SH-SY5Y (cell line): ENCODE results near the gene FCN2.

Source experiments
- GATA2 ChIP-seq: IDR thresholded peaks from 2 replicates; pipeline ENCODE4 v1.6.1; 2011; ENCODE audit warnings: mild to moderate bottlenecking, low read depth, low read length
- GATA3 ChIP-seq: IDR thresholded peaks from 2 replicates; pipeline ENCODE4 v1.6.1; 2011; ENCODE audit warnings: low read depth, mild to moderate bottlenecking, low read length, moderate library complexity

DNA sequence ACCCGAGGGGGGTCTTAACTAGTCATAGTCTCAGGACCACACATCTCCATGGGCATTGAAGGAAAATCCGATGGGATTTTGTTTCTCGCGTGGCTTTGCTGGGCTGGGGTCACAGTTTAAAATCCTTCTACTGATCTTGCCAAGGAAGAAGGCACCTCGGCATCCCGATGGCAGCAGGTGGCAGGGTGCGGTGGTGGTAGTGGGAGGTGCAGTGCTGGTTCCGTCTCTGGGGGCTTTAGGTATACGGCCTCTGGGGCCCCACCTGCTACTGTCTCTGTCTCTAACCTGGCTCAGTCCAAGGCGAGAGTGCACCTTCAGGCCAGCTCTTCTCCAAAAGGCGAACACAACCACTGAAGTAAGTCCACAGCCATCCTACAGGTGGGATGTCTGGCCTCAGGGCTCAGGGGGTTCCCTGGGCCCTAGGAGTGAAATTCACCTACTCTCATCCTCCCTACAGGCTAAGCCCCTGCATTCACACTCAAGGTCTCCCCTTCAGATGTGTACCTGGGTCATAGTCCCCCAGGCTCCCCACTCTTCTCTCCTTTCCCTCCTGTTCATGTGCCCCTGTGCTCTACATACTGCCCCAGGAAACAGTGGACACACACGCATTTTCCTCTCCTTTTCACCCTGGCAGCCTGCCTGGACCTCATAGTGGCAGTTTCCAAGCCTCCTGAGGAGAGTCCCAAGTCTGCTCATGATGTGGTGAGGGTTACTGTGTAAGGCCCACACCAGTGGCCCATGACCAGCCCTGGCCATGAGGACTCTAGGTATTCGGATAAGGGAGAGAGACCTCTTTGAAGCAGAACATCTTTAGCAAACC is 736 bp upstream of the FCN2 start:
- TF ChIP-seq GATA3, result no peak
- TF ChIP-seq GATA2, result no peak
